NCI-H128 (cell line): ENCODE measurements around the gene DNER.
"Not testable (repeated sequence)": the region's sequence is repeated elsewhere in the genome, so short reads cannot be mapped to it uniquely, and the experiment has no call there.

ENCODE experiments used
- DNase-seq: peaks from one replicate; lab custom pipeline; 2025; ENCODE audit not compliant: unreplicated experiment; lab: John Stamatoyannopoulos, UW

The DNER gene

GRCh38 chr2:229622495-229623355 lies 91.6 kb downstream of the DNER start:
- DNase-seq, result no peak

GRCh38 chr2:229620759-229621158 lies 93.6 kb downstream of the DNER start:
- DNase-seq, result no peak

DNA sequence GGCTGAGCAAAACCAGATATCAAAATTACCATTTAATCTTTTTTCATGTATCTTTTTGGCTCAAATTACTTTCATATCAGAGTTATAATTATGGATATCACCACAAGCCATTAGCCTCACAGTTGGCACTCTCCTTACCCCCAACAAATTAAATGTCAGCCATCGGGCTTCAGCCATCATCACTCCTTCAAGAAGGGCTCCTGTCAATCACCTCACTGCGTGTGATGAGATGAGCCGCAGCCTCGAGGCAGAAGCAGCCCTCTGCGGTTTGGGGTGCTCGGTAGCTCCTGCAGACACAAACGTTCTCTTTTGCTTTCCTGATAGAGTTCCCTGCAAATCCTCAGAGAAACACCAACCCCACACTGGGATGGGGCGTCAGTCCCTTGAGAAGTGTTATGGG lies 94.1 kb downstream of the DNER start:
- DNase-seq, result no peak

DNA sequence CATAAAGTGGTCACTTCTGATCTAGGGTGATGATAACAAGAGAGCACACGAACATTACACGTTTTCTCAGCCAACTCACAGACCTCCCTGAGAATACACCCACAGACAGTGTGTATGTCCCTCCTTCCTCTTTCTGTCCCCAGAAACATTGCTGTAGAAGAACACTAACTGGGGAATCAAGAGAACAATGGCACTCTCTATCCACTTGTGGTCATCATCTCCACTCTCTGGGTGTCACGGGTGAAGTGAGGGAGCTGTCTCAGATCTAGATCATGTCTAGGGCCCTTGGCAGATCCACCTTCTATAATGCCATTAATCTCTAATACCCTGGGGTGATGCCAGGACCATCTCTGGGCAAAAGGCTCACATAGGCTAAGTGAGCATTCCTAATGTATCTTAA lies 97.9 kb downstream of the DNER start:
- DNase-seq, result no peak

GRCh38 chr2:229614021-229614420 lies 100.3 kb downstream of the DNER start:
- DNase-seq, result not testable (repeated sequence)

GRCh38 chr2:229612384-229612971 lies 101.9 kb downstream of the DNER start:
- no peak for DNase-seq

- no peak for DNase-seq
Measured at GRCh38 chr2:229611360-229611759, 103.0 kb downstream of the DNER start.

DNA sequence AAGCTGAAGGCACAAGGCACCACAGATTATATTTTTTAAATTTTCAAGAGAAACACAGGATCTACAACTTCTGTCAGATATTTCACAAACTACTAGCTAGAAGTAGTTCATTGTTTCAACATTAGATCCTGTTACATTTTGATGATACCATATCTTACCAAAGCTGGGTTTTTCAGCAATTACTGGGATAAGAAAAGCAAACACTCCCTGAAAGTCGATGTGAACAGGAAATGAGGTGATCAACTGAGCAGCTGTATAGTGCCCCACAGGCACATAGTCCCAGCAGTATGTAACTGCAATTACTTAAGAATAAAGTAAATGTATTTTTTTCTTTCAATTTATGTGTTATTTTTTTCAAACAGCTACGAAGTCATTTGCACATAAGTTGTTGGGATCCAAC lies 103.5 kb downstream of the DNER start:
- no peak for DNase-seq

- DNase-seq, result no peak
Measured at GRCh38 chr2:229610333-229610732, 104.0 kb downstream of the DNER start.

GRCh38 chr2:229601936-229602335 lies 112.4 kb downstream of the DNER start:
- no peak for DNase-seq

GRCh38 chr2:229601396-229601795 lies 113.0 kb downstream of the DNER start:
- DNase-seq, result no peak

DNA sequence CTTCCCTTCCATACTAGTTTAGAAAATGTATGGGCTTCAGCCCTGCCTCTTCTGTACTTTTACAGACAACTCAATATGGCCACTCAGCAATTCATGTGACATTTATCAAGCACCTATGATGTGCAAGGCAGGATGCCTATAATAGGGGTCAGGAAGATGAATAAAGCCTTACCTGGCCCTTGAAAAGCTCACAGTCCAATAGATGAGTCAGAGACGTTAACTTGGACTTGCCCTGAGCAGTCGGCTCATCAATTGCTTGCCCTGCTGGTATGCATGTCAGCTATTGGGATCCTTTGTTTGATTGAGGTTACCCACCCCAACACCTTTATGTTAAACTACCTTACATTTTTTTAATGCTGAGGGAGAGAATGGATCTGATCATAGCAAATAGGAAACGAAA lies 116.1 kb downstream of the DNER start:
- DNase-seq, result no peak

- DNase-seq, result no peak
Measured at GRCh38 chr2:229596796-229597195, 117.6 kb downstream of the DNER start.

DNA sequence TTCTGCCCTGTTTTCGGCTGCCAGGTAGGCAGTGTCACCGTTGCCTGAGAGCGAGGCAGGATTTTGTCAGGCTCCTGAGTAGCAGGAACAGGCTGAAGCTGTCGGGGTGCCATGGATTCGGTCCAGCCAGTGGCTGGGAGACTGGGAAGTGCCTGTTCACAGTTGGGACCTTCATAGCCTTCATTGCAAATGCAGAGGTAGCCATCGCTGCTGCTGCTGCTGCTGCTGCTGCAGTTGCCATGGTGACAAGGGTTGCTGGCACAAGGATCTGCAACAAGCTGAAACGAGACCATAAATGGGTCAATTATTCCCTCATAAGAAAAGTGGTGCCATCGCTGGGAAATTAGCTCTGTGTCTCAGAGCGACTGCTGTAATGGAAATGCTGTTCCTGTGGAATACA lies 122.7 kb downstream of the DNER start:
- no peak for DNase-seq

DNA sequence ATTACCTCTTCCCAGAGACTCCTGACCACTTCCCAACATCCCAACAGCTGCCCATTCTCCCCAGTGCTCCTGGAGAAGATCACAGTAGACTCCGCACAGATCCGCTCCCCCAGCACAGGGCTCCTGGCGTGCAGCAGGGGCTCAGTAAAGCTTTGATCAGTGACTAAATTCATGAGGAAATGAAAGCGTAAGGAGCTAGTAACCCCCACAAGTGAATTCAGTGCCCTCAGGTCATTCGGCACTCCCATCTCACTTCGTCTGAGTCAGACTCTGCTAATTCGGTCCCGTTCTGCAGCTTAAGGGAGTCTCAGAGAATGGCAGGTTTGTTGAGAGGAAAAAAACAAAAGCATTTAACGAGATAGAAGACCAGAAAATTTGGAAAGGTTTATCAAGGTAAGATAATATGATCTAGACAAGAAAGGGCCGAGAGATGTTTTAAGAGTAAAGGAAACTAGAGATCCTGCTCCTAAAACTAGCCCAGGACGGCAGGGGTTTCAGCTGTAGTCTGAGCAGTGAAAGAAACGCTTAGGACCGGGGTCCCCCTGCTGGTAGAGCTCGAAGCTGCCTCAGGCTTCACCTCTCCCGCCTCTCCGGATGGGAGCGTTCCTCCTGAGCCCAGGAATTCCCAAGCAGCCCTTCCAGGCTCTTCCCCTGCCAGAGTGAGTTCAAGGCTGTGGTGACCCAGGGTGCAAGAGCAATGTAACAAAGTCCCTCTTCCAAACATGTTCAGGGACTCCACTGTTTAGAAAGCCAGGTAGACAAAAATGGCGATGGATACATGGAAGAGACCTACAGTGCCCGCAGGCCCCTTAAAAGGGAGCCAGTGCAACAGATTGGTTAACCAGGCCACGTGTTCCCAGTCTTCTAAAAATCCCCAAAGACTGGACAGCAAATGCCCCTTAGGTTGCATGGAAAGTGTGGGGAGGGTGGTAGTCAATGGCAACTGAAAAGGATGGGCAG lies 127.3 kb downstream of the DNER start:
- no peak for DNase-seq

GRCh38 chr2:229586012-229586411 lies 128.3 kb downstream of the DNER start:
- DNase-seq, result no peak

DNA sequence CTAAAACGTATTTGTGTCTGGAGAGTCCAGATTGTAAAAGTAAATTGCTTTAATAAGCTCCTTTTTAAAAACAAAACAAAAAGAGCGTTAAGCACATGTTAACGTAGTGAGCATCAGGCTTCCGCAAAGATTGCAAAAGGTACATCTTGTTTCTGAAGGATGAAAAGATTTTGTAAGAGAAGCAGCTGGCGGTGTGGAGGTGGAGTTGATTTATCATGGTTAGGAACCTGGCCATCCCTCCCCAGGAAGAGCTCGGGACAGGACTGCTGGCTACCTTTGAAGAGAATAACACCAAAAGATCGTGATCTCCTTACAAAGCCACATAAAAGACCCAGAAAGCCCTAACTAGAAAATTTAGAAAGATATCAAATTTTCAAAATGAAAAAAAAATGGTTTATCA lies 132.2 kb downstream of the DNER start:
- no peak for DNase-seq

DNA sequence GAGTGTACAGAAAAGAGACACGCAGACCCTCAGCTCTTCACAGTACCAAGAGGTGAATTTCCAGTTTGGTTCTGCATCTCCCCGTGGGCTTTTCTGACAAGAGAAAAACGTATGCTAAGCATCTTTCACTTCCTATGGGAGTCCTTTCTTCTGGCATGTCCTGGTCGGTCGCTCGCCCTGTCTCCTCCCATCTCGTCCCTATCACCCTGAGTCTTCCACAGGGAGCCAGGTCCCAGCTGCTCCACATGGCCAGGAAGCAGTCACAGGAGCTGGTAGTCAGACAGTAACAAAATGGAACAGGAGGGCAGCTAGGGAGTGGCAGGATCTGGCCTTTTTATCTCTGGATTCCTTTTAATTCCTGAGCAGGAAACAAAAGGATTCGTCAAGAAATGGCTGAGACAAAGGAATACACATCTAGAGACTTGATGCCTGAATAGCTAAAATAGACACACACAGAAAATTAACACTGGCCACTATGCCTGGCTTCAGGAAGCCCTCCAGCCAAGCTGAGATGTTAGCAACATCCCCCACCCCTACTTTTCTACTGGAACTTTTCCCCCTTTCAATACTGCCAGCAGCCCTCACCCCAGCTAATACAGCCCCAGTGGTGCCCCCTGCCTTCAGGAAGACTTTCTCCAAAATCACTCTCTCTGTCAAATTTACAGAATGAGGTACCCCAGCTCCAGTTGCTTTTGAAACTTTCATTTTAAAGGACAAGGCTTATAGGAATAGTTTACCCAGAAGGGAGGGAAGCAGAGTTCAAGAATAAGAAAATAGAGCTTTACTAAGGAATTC lies 136.1 kb downstream of the DNER start:
- DNase-seq, result no peak

DNA sequence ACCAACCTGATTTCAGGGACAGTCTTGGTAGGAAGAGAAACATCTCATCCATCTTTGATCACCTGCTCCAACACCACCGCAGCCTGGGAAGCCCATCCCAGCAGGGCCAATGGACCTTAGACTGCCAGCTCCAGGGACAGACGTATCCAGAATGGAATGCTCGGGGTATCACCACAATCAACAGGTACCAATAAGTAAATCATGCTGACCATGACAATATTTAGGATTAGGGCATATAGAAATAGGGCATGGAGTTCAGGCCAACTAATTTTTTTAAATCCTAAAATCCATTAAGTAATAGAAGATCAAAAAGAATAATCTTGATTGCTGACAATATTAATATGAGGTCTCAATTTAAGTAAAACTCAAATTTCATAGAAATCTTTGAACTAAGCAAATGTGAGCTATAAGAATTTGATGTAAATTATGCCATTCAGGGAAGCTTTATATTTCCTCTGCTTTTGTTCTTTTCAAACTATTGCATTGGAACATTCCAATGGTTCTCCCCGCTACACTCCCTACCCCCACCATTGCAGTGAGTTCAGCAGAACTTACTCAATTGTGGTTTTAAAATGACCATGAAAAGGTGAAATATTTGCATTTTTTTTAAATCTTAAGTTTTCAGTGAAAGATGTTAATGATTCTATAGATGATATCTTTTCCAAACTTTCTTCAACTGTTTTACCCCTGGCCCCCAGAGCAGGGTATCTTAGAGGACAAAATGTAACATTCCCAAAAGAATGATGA lies 138.6 kb downstream of the DNER start:
- no peak for DNase-seq
